ACC112 (cell line): ENCODE data around the gene YIPF4.
"Not testable (repeated sequence)": the region's sequence is repeated elsewhere in the genome, so short reads cannot be mapped to it uniquely, and the experiment has no call there.

Experiments used
- H2AFZ ChIP-seq: fragments of 200-600 bp; sonication (generic); one replicate; pipeline ENCODE4 v1.6.0; 2017; ENCODE audit warnings: antibody characterized with exemption, low read length; ENCODE audit not compliant: unreplicated experiment
- H3K27ac ChIP-seq: fragments of 200-600 bp; sonication (generic); 2 replicates; pipeline ENCODE4 v1.5.1; 2014; ENCODE audit warnings: low read depth, mild to moderate bottlenecking, antibody characterized with exemption, low read length, moderate library complexity
- H3K27me3 ChIP-seq: fragments of 200-600 bp; sonication (generic); 2 replicates; pipeline ENCODE4 v1.6.1; 2014; ENCODE audit warnings: mild to moderate bottlenecking, antibody characterized with exemption, low read length, moderate library complexity, mixed read lengths; ENCODE audit not compliant: insufficient read depth
- H3K36me3 ChIP-seq: fragments of 200-600 bp; sonication (generic); 2 replicates; pipeline ENCODE4 v1.6.1; 2016; ENCODE audit warnings: mild to moderate bottlenecking, antibody characterized with exemption, low read length, moderate library complexity, mixed read lengths; ENCODE audit not compliant: insufficient read depth
- H3K4me1 ChIP-seq: fragments of 200-600 bp; sonication (generic); one replicate; pipeline ENCODE4 v1.6.1; 2016; ENCODE audit warnings: low read length, mixed read lengths; ENCODE audit not compliant: insufficient read depth, unreplicated experiment, control insufficient read depth
- H3K4me3 ChIP-seq: fragments of 200-600 bp; sonication (generic); 2 replicates; pipeline ENCODE4 v1.5.1; 2014; ENCODE audit warnings: mild to moderate bottlenecking, low read depth, low read length
- H3K79me2 ChIP-seq: fragments of 200-600 bp; sonication (generic); one replicate; pipeline ENCODE4 v1.6.0; 2016; ENCODE audit warnings: low read length; ENCODE audit not compliant: control insufficient read depth, unreplicated experiment, insufficient read depth

YIPF4 gene

DNA sequence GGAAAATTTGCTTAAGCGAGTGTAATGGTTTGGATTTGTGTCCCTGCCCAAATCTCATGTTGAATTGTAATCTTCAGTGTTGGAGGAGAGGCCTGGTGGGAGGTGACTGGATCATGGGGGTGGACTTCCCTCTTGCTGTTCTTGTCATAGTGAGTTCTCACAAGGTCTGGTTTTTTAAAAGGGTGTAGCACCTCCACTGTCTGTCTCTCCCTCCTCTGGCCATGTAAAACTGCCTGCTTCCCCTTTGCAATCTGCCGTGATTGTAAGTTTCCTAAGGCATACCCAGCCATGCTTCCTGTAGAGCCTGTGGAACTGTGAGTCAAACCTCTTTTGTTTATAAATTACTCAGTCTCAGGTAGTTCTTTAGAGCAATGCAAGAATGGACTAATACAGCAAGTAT lies 6.6 kb downstream of the YIPF4 start:
- Histone ChIP-seq H3K27ac (no peak overlapping the region), H3K36me3 (peaks cover 7% of the 10 kb centered on the region; the same call in 1 of the 2 replicates), H2AFZ (no peak overlapping the region), H3K4me1 (peaks cover 13% of the 10 kb centered on the region), H3K27me3 (no peaks in the 10 kb centered on the region), H3K79me2 (peaks cover 60% of the 10 kb centered on the region), H3K4me3 (no peak overlapping the region)

DNA sequence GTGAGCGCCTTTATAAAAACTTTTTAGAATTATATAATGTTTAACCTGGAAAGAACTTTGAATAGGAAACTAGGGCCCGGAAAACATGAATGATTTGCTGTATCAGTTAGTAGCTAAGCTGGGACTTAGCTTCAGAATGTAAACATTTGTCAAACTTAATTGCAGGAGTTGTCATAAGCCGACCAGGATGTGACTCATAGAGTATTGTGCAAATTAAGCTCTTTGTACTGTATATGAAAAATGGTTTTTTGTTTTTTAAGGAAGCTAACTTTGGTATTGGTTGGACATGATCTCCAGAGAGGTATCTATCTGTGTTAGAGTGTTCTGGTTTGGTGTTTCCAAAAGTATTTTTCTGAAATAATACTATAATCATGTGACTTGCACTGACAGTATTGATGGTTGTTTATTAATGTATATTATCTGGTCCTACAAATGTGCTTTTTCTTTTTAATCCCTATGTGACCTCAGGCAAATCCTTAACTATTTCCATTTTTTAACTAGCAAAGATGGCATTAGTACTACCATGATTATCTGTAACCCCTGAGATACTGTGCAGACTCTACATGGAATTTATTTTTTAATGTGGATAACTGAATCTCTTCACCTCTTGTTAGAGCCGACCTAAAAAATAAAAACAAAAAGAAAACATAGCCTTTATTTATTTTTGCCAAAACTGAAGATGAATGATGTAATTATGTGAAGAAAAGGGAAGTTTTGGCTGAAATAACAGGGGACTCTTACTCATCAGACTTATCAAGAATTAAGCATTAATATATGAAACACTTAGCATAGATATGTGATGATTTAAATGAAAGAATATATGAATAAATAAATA lies 11.7 kb downstream of the YIPF4 start:
- Histone ChIP-seq H3K27me3 (no peaks in the 10 kb centered on the region), H3K27ac (peak overlapping the region; percentile 90), H2AFZ (peak overlapping the region; percentile 12), H3K79me2 (peaks cover 50% of the 10 kb centered on the region), H3K36me3 (peaks cover 6% of the 10 kb centered on the region; the same call in 1 of the 2 replicates), H3K4me3 (peak overlapping the region; percentile 41), H3K4me1 (peaks cover 32% of the 10 kb centered on the region)

DNA sequence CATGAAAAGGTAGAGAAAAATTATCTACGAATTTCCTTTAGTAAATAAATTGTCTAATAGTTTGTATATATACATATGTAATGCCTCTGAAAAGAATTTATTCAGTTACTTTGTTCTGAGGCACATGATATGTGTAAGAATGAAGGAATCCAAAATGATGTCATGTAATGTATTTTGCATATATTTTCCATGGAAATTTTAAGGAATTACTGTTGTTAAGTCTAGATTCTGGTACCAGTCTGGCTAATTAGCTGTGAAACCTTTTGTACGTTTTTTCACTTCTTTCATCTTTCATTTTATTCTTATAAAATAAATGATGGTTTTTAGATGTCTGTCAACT lies 12.3 kb downstream of the YIPF4 start:
- peaks cover 7% of the 10 kb centered on the region for H3K36me3 ChIP-seq
- peak overlapping the region; percentile 90 for H3K27ac ChIP-seq
- H3K4me1 ChIP-seq: peaks cover 32% of the 10 kb centered on the region
- H3K27me3 ChIP-seq: no peaks in the 10 kb centered on the region
- H3K4me3 ChIP-seq: no peak overlapping the region
- peaks cover 44% of the 10 kb centered on the region for H3K79me2 ChIP-seq
- no peak overlapping the region for H2AFZ ChIP-seq

DNA sequence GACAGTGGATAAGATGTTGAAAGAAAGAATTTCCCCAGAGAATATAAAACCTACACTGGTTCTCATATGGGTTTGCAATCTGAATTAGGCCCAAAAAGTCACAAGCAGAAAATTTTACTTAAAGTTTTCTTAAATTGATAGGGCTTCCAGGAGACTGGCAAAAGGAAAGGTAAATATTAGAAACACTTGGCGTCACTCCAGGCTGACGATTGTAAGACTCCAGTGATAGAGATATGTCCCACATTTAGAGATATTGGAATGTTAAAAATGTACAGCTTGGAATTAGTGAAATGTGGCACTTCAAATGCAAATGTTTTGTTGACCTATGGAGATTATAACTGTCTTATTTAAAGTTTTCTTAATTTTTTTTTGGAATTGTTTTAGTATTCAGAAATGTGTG lies 14.0 kb downstream of the YIPF4 start:
- H3K36me3 ChIP-seq: peaks cover 9% of the 10 kb centered on the region
- H2AFZ ChIP-seq: no peak overlapping the region
- peaks cover 32% of the 10 kb centered on the region for H3K4me1 ChIP-seq
- no peaks in the 10 kb centered on the region for H3K27me3 ChIP-seq
- peaks cover 33% of the 10 kb centered on the region for H3K79me2 ChIP-seq
- no peak overlapping the region for H3K27ac ChIP-seq
- H3K4me3 ChIP-seq: no peak overlapping the region

DNA sequence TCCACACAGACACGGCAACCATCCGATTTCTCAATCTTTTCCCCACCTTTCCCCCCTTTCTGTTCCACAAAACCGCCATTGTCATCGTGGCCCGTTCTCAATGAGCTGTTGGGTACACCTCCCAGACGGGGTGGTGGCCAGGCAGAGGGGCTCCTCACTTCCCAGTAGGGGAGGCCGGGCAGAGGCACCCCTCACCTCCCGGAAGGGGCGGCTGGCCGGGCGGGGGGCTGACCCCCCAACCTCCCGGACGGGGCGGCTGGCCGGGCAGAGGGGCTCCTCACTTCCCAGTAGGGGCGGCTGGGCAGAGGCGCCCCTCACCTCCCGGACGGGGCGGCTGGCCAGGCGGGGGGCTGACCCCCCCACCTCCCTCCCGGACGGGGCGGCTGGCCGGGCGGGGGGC lies 15.8 kb downstream of the YIPF4 start:
- H3K27ac ChIP-seq, H3K36me3 ChIP-seq, H3K27me3 ChIP-seq, H3K4me3 ChIP-seq, H2AFZ ChIP-seq: not testable (repeated sequence)
- Histone ChIP-seq H3K4me1 (peaks cover 25% of the 10 kb centered on the region), H3K79me2 (peaks cover 19% of the 10 kb centered on the region)

DNA sequence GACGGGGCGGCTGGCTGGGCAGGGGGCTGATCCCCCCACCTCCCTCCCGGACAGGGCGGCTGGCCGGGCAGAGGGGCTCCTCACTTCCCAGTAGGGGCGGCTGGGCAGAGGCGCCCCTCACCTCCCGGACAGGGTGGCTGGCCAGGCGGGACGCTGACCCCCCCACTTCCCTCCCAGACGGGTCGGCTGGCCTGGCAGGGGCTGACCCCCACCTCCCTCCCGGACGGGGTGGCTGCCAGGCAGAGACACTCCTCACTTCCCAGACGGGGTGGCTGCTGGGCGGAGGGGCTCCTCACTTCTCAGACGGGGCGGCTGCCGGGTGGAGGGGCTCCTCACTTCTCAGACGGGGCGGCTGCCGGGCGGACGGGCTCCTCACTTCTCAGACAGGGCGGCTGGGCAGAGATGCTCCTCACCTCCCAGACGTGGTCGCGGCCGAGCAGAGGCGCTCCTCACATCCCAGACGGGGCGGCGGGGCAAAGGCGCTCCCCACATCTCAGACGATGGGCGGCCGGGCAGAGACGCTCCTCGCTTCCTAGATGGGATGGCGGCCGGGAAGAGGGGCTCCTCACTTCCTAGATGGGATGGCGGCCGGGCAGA lies 16.4 kb downstream of the YIPF4 start:
- H3K36me3 ChIP-seq, H3K27ac ChIP-seq, H3K27me3 ChIP-seq, H2AFZ ChIP-seq, H3K4me3 ChIP-seq: not testable (repeated sequence)
- peaks cover 19% of the 10 kb centered on the region for H3K79me2 ChIP-seq
- H3K4me1 ChIP-seq: peaks cover 21% of the 10 kb centered on the region

DNA sequence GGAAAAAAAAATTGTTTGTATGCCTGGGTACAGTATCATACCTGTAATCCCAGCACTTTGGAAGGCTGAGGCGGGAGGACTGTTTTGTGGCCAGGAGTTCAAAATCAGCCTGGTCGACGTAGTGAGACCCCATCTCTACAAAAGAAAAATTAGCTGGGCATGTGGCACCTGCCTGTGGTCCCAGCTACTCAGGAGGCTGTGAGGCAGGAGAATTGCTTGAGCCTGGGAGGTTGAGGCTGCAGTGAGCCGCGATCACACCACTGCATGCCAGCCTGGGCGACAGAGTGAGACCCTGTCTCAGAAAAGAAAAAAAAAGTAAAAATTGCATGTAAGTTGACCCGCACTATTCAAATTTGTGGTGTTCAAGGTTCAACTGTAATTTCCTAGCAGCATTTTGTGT lies 32.9 kb downstream of the YIPF4 start:
- H3K36me3 ChIP-seq: peaks cover 4% of the 10 kb centered on the region; the same call in 1 of the 2 replicates
- no peaks in the 10 kb centered on the region for H3K27me3 ChIP-seq
- H3K79me2 ChIP-seq: no peaks in the 10 kb centered on the region
- H3K4me3 ChIP-seq: no peak overlapping the region
- H2AFZ ChIP-seq: no peak overlapping the region
- H3K27ac ChIP-seq: no peak overlapping the region
- H3K4me1 ChIP-seq: no peaks in the 10 kb centered on the region

DNA sequence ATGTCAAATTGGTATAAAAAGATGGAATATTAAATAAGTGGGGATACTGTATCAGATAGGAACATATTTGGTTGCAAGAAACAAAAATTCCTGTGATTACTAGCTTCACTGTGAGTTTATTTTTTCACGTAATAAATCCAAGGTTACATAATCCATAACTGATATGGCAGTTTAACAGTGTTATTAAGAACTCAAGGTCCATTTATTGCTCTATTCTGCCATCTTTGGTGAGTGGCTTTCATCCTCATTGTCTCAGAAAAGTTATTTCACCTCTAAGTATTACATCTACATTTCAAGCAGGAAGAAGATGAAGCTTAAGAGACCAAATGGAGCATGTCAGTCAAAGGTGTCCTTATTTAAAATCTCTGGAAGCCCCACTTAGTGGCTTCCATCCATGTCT lies 37.2 kb downstream of the YIPF4 start:
- no peaks in the 10 kb centered on the region for H3K27me3 ChIP-seq
- H3K79me2 ChIP-seq: no peaks in the 10 kb centered on the region
- no peak overlapping the region for H3K4me3 ChIP-seq
- no peak overlapping the region for H2AFZ ChIP-seq
- no peaks in the 10 kb centered on the region for H3K4me1 ChIP-seq
- no peaks in the 10 kb centered on the region for H3K36me3 ChIP-seq
- H3K27ac ChIP-seq: no peak overlapping the region

DNA sequence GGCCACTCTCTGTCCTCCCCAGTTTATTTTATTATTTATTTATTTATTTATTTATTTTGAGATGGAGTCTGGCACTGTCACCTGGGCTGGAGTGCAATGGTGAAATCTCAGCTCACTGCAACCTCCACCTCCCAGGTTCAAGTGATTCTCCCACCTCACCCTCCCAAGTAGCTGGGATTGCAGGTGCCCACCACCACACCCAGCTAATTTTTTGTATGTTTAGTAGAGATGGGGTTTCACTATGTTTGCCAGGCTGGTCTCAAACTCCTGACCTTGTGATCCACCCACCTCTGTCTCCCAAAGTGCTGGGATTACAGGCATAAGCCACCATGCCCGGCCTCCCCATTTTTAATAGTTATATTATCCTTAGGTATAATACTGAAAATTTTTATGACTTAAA lies 51.0 kb downstream of the YIPF4 start:
- H3K4me3 ChIP-seq, H3K4me1 ChIP-seq, H2AFZ ChIP-seq, H3K27ac ChIP-seq, H3K27me3 ChIP-seq, H3K36me3 ChIP-seq, H3K79me2 ChIP-seq: not testable (repeated sequence)

DNA sequence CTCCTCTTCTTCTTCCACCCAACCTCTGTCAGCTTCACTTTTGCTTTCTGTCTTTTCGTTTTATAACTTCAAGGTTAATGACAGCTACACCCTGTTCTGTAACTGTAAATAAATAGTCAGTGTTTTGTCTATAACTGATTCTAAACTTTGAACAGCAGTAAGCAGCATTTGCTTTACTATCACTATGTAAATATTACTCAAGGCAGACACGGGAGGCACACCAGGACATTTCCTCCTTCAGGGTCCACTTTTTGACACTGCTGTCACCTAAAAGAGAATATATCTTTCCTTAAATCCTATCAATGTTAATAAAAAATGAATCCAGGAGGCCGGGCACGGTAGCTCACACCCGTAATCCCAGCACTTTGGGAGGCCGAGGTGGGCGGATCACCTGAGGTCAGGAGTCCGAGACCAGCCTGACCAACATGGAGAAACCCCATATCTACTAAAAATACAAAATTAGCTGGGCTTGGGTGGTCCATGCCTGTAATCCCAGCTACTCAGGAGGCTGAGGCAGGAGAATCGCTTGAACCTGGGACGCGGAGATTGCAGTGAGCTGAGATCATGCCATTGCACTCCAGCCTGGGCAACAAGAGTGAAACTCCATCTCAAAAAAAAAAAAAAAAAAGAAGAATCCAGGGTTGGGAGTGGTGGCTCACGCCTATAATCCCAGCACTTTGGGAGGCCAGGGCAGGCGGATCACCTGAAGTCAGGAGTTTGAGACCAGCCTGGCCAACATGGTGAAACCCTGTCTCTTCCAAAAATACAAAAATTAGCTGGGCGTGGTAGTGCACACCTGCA lies 51.7 kb downstream of the YIPF4 start:
- H3K4me3 ChIP-seq, H3K36me3 ChIP-seq, H3K79me2 ChIP-seq, H3K27me3 ChIP-seq, H3K27ac ChIP-seq, H2AFZ ChIP-seq, H3K4me1 ChIP-seq: not testable (repeated sequence)
